Heart right ventricle (tissue), 16 donors: ENCODE measurements around the gene SLIT1. TPM values are rescaled to one million over a fixed set of nuclear protein-coding genes. Genes with fewer than 3 reads are reported as not detected.
A peak's percentile ranks its signal among the peaks of the same experiment; 100 is the strongest.

Source experiments
- ATAC-seq, 8 donors: fragments of 200-7000 bp; cut with Tn5 transposase; one replicate each; pipeline ENCODE4 v1.9.1; 2020; ENCODE audit warnings: mild to moderate bottlenecking in 8 of 8, moderate library complexity in 8 of 8, moderate number of reproducible peaks in 1 of 8
- DNase-seq, 2 donors: peaks; one replicate each; pipeline ENCODE4 v3.0.0-alpha.2; 2020
- H3K27ac ChIP-seq, 10 donors: fragments of 200-600 bp; sonication (generic) in 2 of 10; one replicate each; pipeline versions ENCODE4 v1.5.0 to v1.8.0; 2020 to 2022; ENCODE audit warnings: mild to moderate bottlenecking in 3 of 10
- H3K27me3 ChIP-seq, 7 donors: fragments of 200-600 bp; one replicate each; pipeline ENCODE4 v1.8.0; 2021 to 2022; ENCODE audit warnings: mild to moderate bottlenecking in 2 of 7
- H3K36me3 ChIP-seq, 9 donors: fragments of 200-600 bp; sonication (generic) in 1 of 9; one replicate each; pipeline versions ENCODE4 v1.5.0 to v1.8.0; 2020 to 2022; ENCODE audit warnings: mild to moderate bottlenecking in 2 of 9
- H3K4me1 ChIP-seq, 9 donors: fragments of 200-600 bp; sonication (generic) in 1 of 9; one replicate each; pipeline versions ENCODE4 v1.5.0 to v1.8.0; 2020 to 2022; ENCODE audit warnings: mild to moderate bottlenecking in 4 of 9
- H3K4me3 ChIP-seq, 10 donors: fragments of 200-600 bp; sonication (generic) in 2 of 10; one replicate each; pipeline versions ENCODE4 v1.5.0 to v1.8.0; 2020 to 2022; ENCODE audit warnings: mild to moderate bottlenecking in 7 of 10, moderate library complexity in 2 of 10
- H3K9me3 ChIP-seq, 11 donors: fragments of 200-600 bp in 10 of 11; sonication (generic) in 2 of 11; one replicate each; pipeline versions ENCODE4 v1.5.0 to v1.8.0; 2013 to 2022; ENCODE audit warnings: mild to moderate bottlenecking in 2 of 11, control low read depth in 1 of 11, moderate library complexity in 1 of 11
- CTCF ChIP-seq, 9 donors: fragments of 200-600 bp; sonication (generic) in 2 of 9; IDR thresholded peaks; one replicate each; pipeline versions ENCODE4 v1.5.0 to v1.8.0; 2021 to 2022; ENCODE audit warnings: antibody characterized with exemption in 9 of 9, mild to moderate bottlenecking in 5 of 9, moderate library complexity in 1 of 9
- WGBS, 2 donors: extraction: QIAGEN DNeasy Blood & Tissue Kit; methylation state at CpG; one replicate each; pipeline ENCODE4 v1.1.7; 2013; ENCODE audit warnings: inconsistent platforms in 1 of 2; 5-methylcytosine and 5-hydroxymethylcytosine counted together
- intact Hi-C, 10 donors: fragments of 100-400 bp; cut with DNase I; formaldehyde crosslinking; loops; one replicate each; pipeline versions ENCODE4 v1.11.1 to v1.14.2; 2022
- polyA plus RNA-seq, 2 donors: library from polyadenylated mRNA; stranded (reverse); fragments of 200-250 nt; gene quantifications; one replicate each; pipeline ENCODE4 v1.2.3, GENCODE V29; 2013
- total RNA-seq, 10 donors: library from RNA; stranded (reverse); fragmentation: NEBNext Ultra II Directional in 3 of 10; extraction: Animal tissue kit (Norgen Biotek cat#: 25700) in 3 of 10; gene quantifications; one replicate each; pipeline versions ENCODE4 v1.2.1 to v1.2.4, GENCODE V29; 2021 to 2023
- donor health status: Arrhythmogenic right ventricular cardiomyopathy.
- donor health status: ischemic (EF 13 %, LVEDD 7.1; RV severe dilation, severe dysfunction).
- donor health status: healthy with polysubstance abuse.
- donor health status: DM: no; HTN: yes; CAD: no.
- donor health status: DM: no; HTN: no; CAD: no.
- donor health status: ischemic (EF 25% LVEDD 6.9; RV normal size, moderate dysfunction).
- donor health status: ischemic (EF 25% LVEDD 5.7; RV mildly dilated, moderate dysfunction).
- donor health status: healthy.
- donor health status: DM: yes; HTN: yes; CAD: no.
- donor health status: Ischemic cardiomyopathy.
- donor health status: ischemic (EF 35%, LVEDD 5.7; RV mildly dilated, moderate dysfunction).
- donor health status: nonischemic (EF 11% LVEDD 7.7; RV severe dilation, severe dysfunction).
- donor health status: DM: yes; HTN: yes; CAD: no.
- donor health status: PGD.
- donor health status: ischemic (EF 29% LVEDD 5.4; RV normal size, mild dysfunction).
- donor health status: nonischemic (EF 23%, LVEDD 6.1; RV moderate dilation, normal function).

Gene SLIT1
- total and polyA plus RNA-seq, 12 donors: 0.04 to 0.31 (median 0.13) TPM; not detected in 1

- H3K36me3 ChIP-seq: no peaks in the 10 kb centered on the region
- no peak overlapping the region for H3K27ac ChIP-seq
- intact Hi-C loops: no loop called here
- WGBS, 2 donors: 64 to 76% methylated on average over 5 of the region's 5 CpGs
- no peaks in the 10 kb centered on the region for H3K9me3 ChIP-seq
- peaks cover 0 to 11% (median 0%) of the 10 kb centered on the region in 7 donors for H3K27me3 ChIP-seq
- TF ChIP-seq CTCF (IDR thresholded peaks at IDR 0.05): no peak
- no peak overlapping the region for H3K4me3 ChIP-seq
- H3K4me1 ChIP-seq: peaks cover 0 to 5% (median 0%) of the 10 kb centered on the region in 9 donors
- DNase-seq: no peak
- no peak for ATAC-seq
Observed at GRCh38 chr10:97169063-97169462, 16.7 kb downstream of the SLIT1 start.

GRCh38 chr10:97168645-97169044, 17.1 kb downstream of the SLIT1 start:
- H3K4me1 ChIP-seq: peaks cover 0 to 5% (median 0%) of the 10 kb centered on the region in 9 donors
- no peak overlapping the region for H3K4me3 ChIP-seq
- H3K9me3 ChIP-seq: no peaks in the 10 kb centered on the region
- H3K27ac ChIP-seq: no peak overlapping the region
- ATAC-seq (no peak), DNase-seq (no peak)
- no peaks in the 10 kb centered on the region for H3K36me3 ChIP-seq
- TF ChIP-seq CTCF (IDR thresholded peaks at IDR 0.05): no peak
- intact Hi-C loops: no loop called here
- H3K27me3 ChIP-seq: peaks cover 0 to 11% (median 0%) of the 10 kb centered on the region in 7 donors
- 85 to 86% methylated on average over 2 of the region's 2 CpGs for WGBS, 2 donors

GRCh38 chr10:97165499-97165898, 20.3 kb downstream of the SLIT1 start:
- TF ChIP-seq CTCF (IDR thresholded peaks at IDR 0.05): no peak
- Histone ChIP-seq H3K36me3 (no peaks in the 10 kb centered on the region), H3K27ac (no peak overlapping the region), H3K4me1 (peaks cover 0 to 5% (median 0%) of the 10 kb centered on the region in 9 donors), H3K4me3 (no peak overlapping the region), H3K9me3 (no peaks in the 10 kb centered on the region), H3K27me3 (peaks cover 0 to 7% (median 0%) of the 10 kb centered on the region in 7 donors)
- DNase-seq (no peak), ATAC-seq (peak in 1 of 8 donors; percentile 29)
- intact Hi-C loops: no loop called here
- 84 to 89% methylated on average over 8 of the region's 8 CpGs for WGBS, 2 donors

- H3K27me3 ChIP-seq: peaks cover 0 to 6% (median 0%) of the 10 kb centered on the region in 7 donors
- intact Hi-C loops: no loop called here
- TF ChIP-seq CTCF (IDR thresholded peaks at IDR 0.05): no peak
- no peaks in the 10 kb centered on the region for H3K4me1 ChIP-seq
- ATAC-seq (peak in 1 of 8 donors; percentile 18), DNase-seq (no peak)
- WGBS, 2 donors: 79 to 83% methylated on average over 17 of the region's 17 CpGs
- H3K9me3 ChIP-seq: no peaks in the 10 kb centered on the region
- no peak overlapping the region for H3K27ac ChIP-seq
- H3K36me3 ChIP-seq: no peaks in the 10 kb centered on the region
- H3K4me3 ChIP-seq: no peak overlapping the region
Observed at GRCh38 chr10:97163781-97164501, 21.8 kb downstream of the SLIT1 start.
